ENCODE data around the gene ACTL7B.

Gene ACTL7B

GRCh38 chr9:108883085-108883484, 27.3 kb upstream of the ACTL7B start:
- TF ChIP-seq EGR1 (IDR thresholded peaks at IDR 0.05): no peak
- no peak for TF ChIP-seq TEAD4 (IDR thresholded peaks at IDR 0.05)
- TF ChIP-seq MAX (IDR thresholded peaks at IDR 0.05): no peak
- TF ChIP-seq RAD21 (IDR thresholded peaks at IDR 0.05; ENCODE audit: low read depth): no peak
- no peak for TF ChIP-seq USF1 (IDR thresholded peaks at IDR 0.05)
- no peak for TF ChIP-seq ZBTB7A (IDR thresholded peaks at IDR 0.05; ENCODE audit: low read depth)
- TF ChIP-seq FOXM1 (IDR thresholded peaks at IDR 0.05; ENCODE audit: borderline replicate concordance, low read depth): no peak
- TF ChIP-seq CEBPB (IDR thresholded peaks at IDR 0.05): no peak
- no peak for TF ChIP-seq REST (IDR thresholded peaks at IDR 0.05; ENCODE audit: low read depth)
- no peak for TF ChIP-seq NFIC (IDR thresholded peaks at IDR 0.05)
- TF ChIP-seq EP300 (IDR thresholded peaks at IDR 0.05; ENCODE audit: borderline replicate concordance): no peak
- TF ChIP-seq YY1 (IDR thresholded peaks at IDR 0.05; ENCODE audit: low read depth): no peak
- TF ChIP-seq TCF12 (IDR thresholded peaks at IDR 0.05; ENCODE audit: low read depth): no peak

- no peak for TF ChIP-seq RAD21 (IDR thresholded peaks at IDR 0.05; ENCODE audit: low read depth)
- no peak for TF ChIP-seq REST (IDR thresholded peaks at IDR 0.05; ENCODE audit: low read depth)
- TF ChIP-seq EP300 (IDR thresholded peaks at IDR 0.05; ENCODE audit: borderline replicate concordance): no peak
- TF ChIP-seq NFIC (IDR thresholded peaks at IDR 0.05): no peak
- TF ChIP-seq TAF1 (IDR thresholded peaks at IDR 0.05; ENCODE audit: low read depth): no peak
- no peak for TF ChIP-seq TEAD4 (IDR thresholded peaks at IDR 0.05)
- TF ChIP-seq FOXM1 (IDR thresholded peaks at IDR 0.05; ENCODE audit: borderline replicate concordance, low read depth): no peak
- TF ChIP-seq EGR1 (IDR thresholded peaks at IDR 0.05): no peak
Measured at GRCh38 chr9:108882052-108882888, 26.5 kb upstream of the ACTL7B start.

- no peak for TF ChIP-seq EP300 (IDR thresholded peaks at IDR 0.05; ENCODE audit: borderline replicate concordance)
- no peak for TF ChIP-seq CEBPB (IDR thresholded peaks at IDR 0.05)
- TF ChIP-seq NFIC (IDR thresholded peaks at IDR 0.05): no peak
- TF ChIP-seq EGR1 (IDR thresholded peaks at IDR 0.05): no peak
- TF ChIP-seq REST (IDR thresholded peaks at IDR 0.05; ENCODE audit: low read depth): no peak
- TF ChIP-seq YY1 (IDR thresholded peaks at IDR 0.05; ENCODE audit: low read depth): no peak
- no peak for TF ChIP-seq TAF1 (IDR thresholded peaks at IDR 0.05; ENCODE audit: low read depth)
- no peak for TF ChIP-seq TEAD4 (IDR thresholded peaks at IDR 0.05)
- TF ChIP-seq FOXM1 (IDR thresholded peaks at IDR 0.05; ENCODE audit: borderline replicate concordance, low read depth): no peak
- TF ChIP-seq USF1 (IDR thresholded peaks at IDR 0.05): no peak
- TF ChIP-seq TCF12 (IDR thresholded peaks at IDR 0.05; ENCODE audit: low read depth): no peak
- no peak for TF ChIP-seq ZBTB7A (IDR thresholded peaks at IDR 0.05; ENCODE audit: low read depth)
- TF ChIP-seq MAX (IDR thresholded peaks at IDR 0.05): no peak
- TF ChIP-seq CREB1 (IDR thresholded peaks at IDR 0.05; ENCODE audit: low read depth): no peak
- TF ChIP-seq RAD21 (IDR thresholded peaks at IDR 0.05; ENCODE audit: low read depth): no peak
Measured at GRCh38 chr9:108880738-108881316, 25.0 kb upstream of the ACTL7B start.

- no peak for TF ChIP-seq NFIC (IDR thresholded peaks at IDR 0.05)
- no peak for TF ChIP-seq EP300 (IDR thresholded peaks at IDR 0.05; ENCODE audit: borderline replicate concordance)
- TF ChIP-seq FOXM1 (IDR thresholded peaks at IDR 0.05; ENCODE audit: borderline replicate concordance, low read depth): no peak
- TF ChIP-seq REST (IDR thresholded peaks at IDR 0.05; ENCODE audit: low read depth): no peak
- no peak for TF ChIP-seq MAX (IDR thresholded peaks at IDR 0.05)
- TF ChIP-seq RAD21 (IDR thresholded peaks at IDR 0.05; ENCODE audit: low read depth): no peak
- TF ChIP-seq CEBPB (IDR thresholded peaks at IDR 0.05): no peak
- no peak for TF ChIP-seq YY1 (IDR thresholded peaks at IDR 0.05; ENCODE audit: low read depth)
- no peak for TF ChIP-seq TEAD4 (IDR thresholded peaks at IDR 0.05)
- no peak for TF ChIP-seq CREB1 (IDR thresholded peaks at IDR 0.05; ENCODE audit: low read depth)
- TF ChIP-seq ZBTB7A (IDR thresholded peaks at IDR 0.05; ENCODE audit: low read depth): no peak
Measured at GRCh38 chr9:108877524-108877923, 21.7 kb upstream of the ACTL7B start.
